A549 (cell line): ENCODE results near the gene RPS6KA2. TPM values are rescaled to one million over a fixed set of nuclear protein-coding genes. Genes with fewer than 3 reads are reported as not detected.

ENCODE experiments used
- ATAC-seq, 2 experiments: fragments of 200-7000 bp in 1 of 2; fragments of >200 bp in 1 of 2; cut with Nextera tagmentation in 1 of 2; cut with Tn5 transposase in 1 of 2; 3 replicates each; pipeline versions ENCODE4 v1.8.0 to v1.9.1; 2018 to 2020; ENCODE audit warnings: mild to moderate bottlenecking in 1 of 2, moderate library complexity in 1 of 2
- CTCF ChIA-PET: fragments of 300-600 bp; sonication (Branson Sonifier 250); formaldehyde crosslinking; extraction: SDS; loops from one replicate; lab custom pipeline; 2021; ENCODE audit warnings: antibody characterized with exemption, inconsistent platforms; lab: Yijun Ruan, JAX
- POLR2A ChIA-PET: fragments of 350-600 bp; formaldehyde crosslinking; extraction: SDS; loops from one replicate; lab custom pipeline; 2021; ENCODE audit warnings: antibody characterized with exemption, inconsistent platforms; lab: Yijun Ruan, JAX
- DNase-seq, 2 experiments: peaks; one replicate each; pipeline versions ENCODE4 v3.0.0 to v3.0.0-alpha.2; 2011 to 2016; ENCODE audit warnings: low read depth in 1 of 2, low spot score in 1 of 2
- FAIRE-seq: peaks from 2 replicates; lab custom pipeline; 2011; peaks lifted over from hg19 to GRCh38; lab: Jason Lieb, UNC
- H3K27ac ChIP-seq, 2 experiments: fragments of >200 bp; sonication (Bioruptor Twin); formaldehyde crosslinking; 3 replicates each; pipeline ENCODE4 v1.5.1; 2016 to 2017
- H3K4me1 ChIP-seq: fragments of >200 bp; sonication (Bioruptor Twin); formaldehyde crosslinking; 3 replicates; pipeline ENCODE4 v1.6.1; 2016
- H3K4me2 ChIP-seq: fragments of >200 bp; sonication (Bioruptor Twin); formaldehyde crosslinking; 3 replicates; pipeline ENCODE4 v1.6.1; 2016
- H3K4me3 ChIP-seq: fragments of >200 bp; sonication (Bioruptor Twin); formaldehyde crosslinking; 3 replicates; pipeline ENCODE4 v1.5.1; 2016
- H3K9me3 ChIP-seq: fragments of >200 bp; sonication (Bioruptor Twin); formaldehyde crosslinking; 3 replicates; pipeline ENCODE4 v1.6.1; 2016
- ATOH8 ChIP-seq: fragments of 250-450 bp; sonication (Bioruptor Pico); IDR thresholded peaks from 2 replicates; pipeline ENCODE4 v1.5.0; 2020; ENCODE audit warnings: low read depth, mild to moderate bottlenecking, moderate library complexity
- CHD2 ChIP-seq: fragments of 150-350 bp; IDR thresholded peaks from 2 replicates; pipeline ENCODE4 v1.6.1; 2014; ENCODE audit warnings: low read length; ENCODE audit not compliant: partially characterized antibody
- CHD4 ChIP-seq: fragments of 200-600 bp; sonication (generic); IDR thresholded peaks from 2 replicates; pipeline ENCODE4 v1.6.1; 2016; ENCODE audit warnings: antibody characterized with exemption, mild to moderate bottlenecking, borderline replicate concordance
- CTCF ChIP-seq: fragments of >200 bp; sonication (Bioruptor Twin); formaldehyde crosslinking; IDR thresholded peaks from 3 replicates; pipeline ENCODE4 v1.5.1; 2016
- EHF ChIP-seq: fragments of 250-450 bp; sonication (Bioruptor Pico); IDR thresholded peaks from 2 replicates; pipeline ENCODE4 v1.5.0; 2020; ENCODE audit warnings: mild to moderate bottlenecking
- EHMT2 ChIP-seq: fragments of 200-600 bp; sonication (generic); IDR thresholded peaks from 2 replicates; pipeline ENCODE4 v1.6.1; 2016; ENCODE audit warnings: antibody characterized with exemption, low read depth, mild to moderate bottlenecking, moderate library complexity
- ELK1 ChIP-seq: fragments of 150-350 bp; IDR thresholded peaks from 2 replicates; pipeline ENCODE4 v1.6.1; 2014; ENCODE audit warnings: low read depth, mild to moderate bottlenecking, low read length
- FOXS1 ChIP-seq: fragments of 250-450 bp; sonication (Bioruptor Pico); IDR thresholded peaks from 2 replicates; pipeline ENCODE4 v1.5.0; 2020; ENCODE audit warnings: mild to moderate bottlenecking, moderate library complexity
- HES2 ChIP-seq: fragments of >200 bp; sonication (Bioruptor Twin); formaldehyde crosslinking; IDR thresholded peaks from 2 replicates; pipeline ENCODE4 v1.6.1; 2016
- HEYL ChIP-seq: fragments of 250-450 bp; sonication (Bioruptor Pico); IDR thresholded peaks from 2 replicates; pipeline ENCODE4 v1.8.0; 2021; ENCODE audit warnings: mild to moderate bottlenecking, moderate library complexity
- HOXA7 ChIP-seq: fragments of 250-450 bp; sonication (Bioruptor Pico); IDR thresholded peaks from 2 replicates; pipeline ENCODE4 v1.5.0; 2020; ENCODE audit warnings: mild to moderate bottlenecking, moderate library complexity
- JUN ChIP-seq, 2 experiments: fragments of >200 bp; sonication (Bioruptor Twin); formaldehyde crosslinking; IDR thresholded peaks; 2 replicates in 1 of 2; 3 replicates in 1 of 2; pipeline ENCODE4 v1.6.1; 2016 to 2017
- KDM5A ChIP-seq: fragments of 200-600 bp; sonication (generic); IDR thresholded peaks from 2 replicates; pipeline ENCODE4 v1.6.1; 2016; ENCODE audit warnings: antibody characterized with exemption, mild to moderate bottlenecking
- MAX ChIP-seq: IDR thresholded peaks from 2 replicates; pipeline ENCODE4 v1.6.1; 2012
- MYC ChIP-seq: IDR thresholded peaks from 2 replicates; pipeline ENCODE4 v1.6.1; 2012; ENCODE audit warnings: mild to moderate bottlenecking, inconsistent platforms, low read length, improper control_type of control experiment, borderline replicate concordance
- NFE2L2 ChIP-seq: fragments of 150-350 bp; conservative IDR thresholded peaks from 2 replicates; pipeline ENCODE4 v1.6.1; 2014; ENCODE audit warnings: low read length
- PHF8 ChIP-seq: fragments of 200-600 bp; sonication (generic); IDR thresholded peaks from 2 replicates; pipeline ENCODE4 v1.6.1; 2016; ENCODE audit warnings: low read depth, mild to moderate bottlenecking, antibody characterized with exemption, moderate library complexity, borderline replicate concordance
- POLR2A ChIP-seq: IDR thresholded peaks from 2 replicates; pipeline ENCODE4 v1.6.1; 2012; ENCODE audit warnings: mild to moderate bottlenecking, low read length
- POLR2AphosphoS2 ChIP-seq: conservative IDR thresholded peaks from 2 replicates; pipeline ENCODE4 v1.6.1; 2012; ENCODE audit warnings: low read length, improper control_type of control experiment, inconsistent platforms
- RFX5 ChIP-seq: fragments of 450-650 bp; IDR thresholded peaks from 2 replicates; pipeline ENCODE4 v1.7.1; 2014; ENCODE audit warnings: antibody characterized with exemption, mild to moderate bottlenecking, moderate library complexity
- RNF2 ChIP-seq: fragments of 200-600 bp; sonication (generic); IDR thresholded peaks from 2 replicates; pipeline ENCODE4 v1.6.1; 2016; ENCODE audit warnings: low read depth, mild to moderate bottlenecking, antibody characterized with exemption, moderate library complexity, borderline replicate concordance
- USF2 ChIP-seq: fragments of 450-650 bp; IDR thresholded peaks from 2 replicates; pipeline ENCODE4 v1.6.1; 2014; ENCODE audit warnings: antibody characterized with exemption
- WGBS: methylation state at CpG from one replicate; pipeline ENCODE4 v1.1.6; 2017; ENCODE audit errors: missing lambda C conversion rate; 5-methylcytosine and 5-hydroxymethylcytosine counted together
- polyA plus RNA-seq, 4 experiments: library from polyadenylated mRNA; depleted of rRNA in 3 of 4; stranded (reverse); fragments of >200 nt; fragmentation: RNase III in 1 of 4; extraction: RNeasy Plus Mini Kit Qiagen cat#74134 plus additional on column Dnase treatment in 1 of 4; gene quantifications; 2 replicates in 3 of 4; 3 replicates in 1 of 4; pipeline ENCODE4 v1.2.3, GENCODE V29; 2011 to 2017

Gene RPS6KA2
- polyA plus RNA-seq, 2 of the 4 experiments (the other 2 are of a cell fraction) = 0.19 TPM; not detected in 1

- Histone ChIP-seq H3K9me3 (no peaks in the 10 kb centered on the region), H3K27ac (no peak overlapping the region), H3K4me3 (no peak overlapping the region), H3K4me2 (no peak overlapping the region), H3K4me1 (no peaks in the 10 kb centered on the region)
- 65% methylated on average over 14 of the region's 15 CpGs for WGBS
- FAIRE-seq = no peak
- TF ChIP-seq MAX (no peak), RFX5 (no peak), MYC (no peak), CTCF (no peak), HOXA7 (CRISPR knock-in tag) (no peak), USF2 (no peak), CHD2 (no peak), PHF8 (no peak), POLR2AphosphoS2 (no peak), NFE2L2 (no peak), KDM5A (no peak), CHD4 (no peak)
- ATAC-seq = no peak
- ChIA-PET POLR2A (no interaction called here), CTCF (interaction anchor here (0.6 kb wide), 2 partner anchors 170 to 292 kb away, joined by 3 read pairs; no protein-coding TSS in a partner anchor)
- no peak for DNase-seq
Measured at GRCh38 chr6:166483573-166484250, 143.3 kb downstream of the RPS6KA2 start.

- FAIRE-seq (no peak), ATAC-seq (no peak)
Measured at GRCh38 chr6:166483026-166483425, 144.0 kb downstream of the RPS6KA2 start.

More at GRCh38 chr6:166483026-166483425, 144.0 kb downstream of the RPS6KA2 start:
- 55% methylated on average over 8 of the region's 10 CpGs for WGBS
- Histone ChIP-seq H3K4me2 (no peak overlapping the region), H3K4me3 (no peak overlapping the region), H3K9me3 (no peaks in the 10 kb centered on the region), H3K27ac (no peak overlapping the region), H3K4me1 (no peaks in the 10 kb centered on the region)
- DNase-seq = no peak
- POLR2A ChIA-PET = no interaction called here
- TF ChIP-seq ATOH8 (CRISPR knock-in tag) (no peak), MYC (no peak), PHF8 (no peak), RFX5 (no peak), FOXS1 (CRISPR knock-in tag) (no peak), EHF (CRISPR knock-in tag) (no peak), JUN (IDR thresholded peaks at IDR 0.05) (no peak), POLR2A (no peak), EHMT2 (no peak), RNF2 (no peak), HES2 (no peak), HEYL (CRISPR knock-in tag) (no peak), ELK1 (no peak)
- CTCF ChIA-PET = no interaction called here
